Parathyroid adenoma (tissue), 2 donors: ENCODE data around the gene BRD3OS.
A peak's percentile ranks its signal among the peaks of the same experiment; 100 is the strongest.

Experiments
- H2AFZ ChIP-seq: fragments of 300-600 bp; sonication (generic); one replicate; pipeline ENCODE4 v1.7.0; 2017; ENCODE audit warnings: antibody characterized with exemption, mild to moderate bottlenecking
- H3K27ac ChIP-seq: fragments of 300-600 bp; sonication (generic); one replicate; pipeline ENCODE4 v1.7.0; 2017
- H3K27me3 ChIP-seq: fragments of 300-600 bp; sonication (generic); one replicate; pipeline ENCODE4 v1.7.0; 2017; ENCODE audit warnings: low read length; ENCODE audit not compliant: control insufficient read depth, insufficient read depth
- H3K36me3 ChIP-seq: fragments of 300-600 bp; sonication (generic); one replicate; pipeline ENCODE4 v1.7.0; 2017; ENCODE audit warnings: low read length; ENCODE audit not compliant: control insufficient read depth, insufficient read depth
- H3K4me1 ChIP-seq: fragments of 300-600 bp; sonication (generic); one replicate; pipeline ENCODE4 v1.7.0; 2017; ENCODE audit warnings: control low read depth
- H3K4me2 ChIP-seq: fragments of 300-600 bp; sonication (generic); one replicate; pipeline ENCODE4 v1.7.0; 2017; ENCODE audit warnings: low read length
- H3K4me3 ChIP-seq: fragments of 300-600 bp; sonication (generic); one replicate; pipeline ENCODE4 v1.7.0; 2017; ENCODE audit warnings: low read depth, low read length
- H3K79me2 ChIP-seq: fragments of 300-600 bp; sonication (generic); one replicate; pipeline ENCODE4 v1.7.0; 2017; ENCODE audit warnings: control low read depth
- H3K9ac ChIP-seq: fragments of 300-600 bp; sonication (generic); one replicate; pipeline ENCODE4 v1.7.0; 2017; ENCODE audit warnings: mild to moderate bottlenecking
- H3K9me3 ChIP-seq: fragments of 300-600 bp; sonication (generic); one replicate; pipeline ENCODE4 v1.7.0; 2017; ENCODE audit warnings: low read length; ENCODE audit not compliant: control insufficient read depth
- CTCF ChIP-seq: fragments of 300-600 bp; sonication (generic); IDR thresholded peaks from one replicate; pipeline ENCODE4 v1.7.0; 2017; ENCODE audit warnings: antibody characterized with exemption, mild to moderate bottlenecking
- donor health status: primary hyperparathyroidism.

BRD3OS gene

DNA sequence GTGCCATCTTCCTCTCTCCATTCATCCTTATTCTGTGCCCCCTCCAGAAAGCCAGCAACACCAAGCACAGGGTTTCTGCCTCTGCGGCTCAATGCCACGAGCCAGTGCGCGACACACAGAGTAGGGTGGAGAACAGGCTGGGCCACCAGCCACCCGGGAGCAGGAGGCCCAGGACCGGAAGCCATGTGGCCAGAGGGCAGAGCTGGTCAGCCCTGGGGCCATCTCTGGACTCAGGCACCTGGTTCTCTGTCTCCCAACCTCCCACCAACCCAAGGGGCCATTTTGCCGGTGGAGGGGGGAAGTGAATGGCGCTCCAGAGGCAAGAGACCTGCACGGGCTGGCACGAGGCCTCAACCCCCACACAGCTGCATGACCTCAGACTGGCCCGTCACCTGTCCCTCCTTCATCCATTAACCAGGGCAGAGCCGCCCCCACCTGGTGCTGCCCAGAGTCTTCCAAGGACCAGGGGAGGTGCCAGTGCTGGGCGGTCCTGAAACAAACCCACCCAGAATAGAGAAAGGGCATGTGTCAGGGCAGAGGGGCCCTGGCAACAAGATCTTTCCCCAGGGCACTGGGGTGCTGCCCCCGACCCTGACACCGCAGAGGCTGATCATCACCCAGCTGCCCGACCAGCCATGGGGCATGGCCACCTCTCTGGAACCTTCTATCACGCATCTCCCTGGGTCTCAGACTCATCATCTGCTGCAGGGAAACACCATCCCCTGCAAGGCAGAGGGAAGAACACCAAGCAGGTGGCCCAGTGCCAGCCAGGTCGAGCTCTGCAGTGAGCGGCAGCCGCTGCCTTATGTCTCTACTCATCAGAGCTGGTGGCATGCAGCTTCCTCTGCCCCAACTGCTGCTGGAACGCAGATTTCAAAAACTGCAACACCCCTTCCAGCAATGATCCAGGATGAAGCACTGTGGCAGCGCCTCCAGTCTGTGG, 45.1 kb upstream of the BRD3OS start:
- Histone ChIP-seq H3K27me3 (no peaks in the 10 kb centered on the region), H3K4me2 (no peak overlapping the region), H3K79me2 (peaks cover 12% of the 10 kb centered on the region), H3K4me1 (no peaks in the 10 kb centered on the region), H3K27ac (peak overlapping the region; percentile 36), H3K36me3 (no peaks in the 10 kb centered on the region), H2AFZ (no peak overlapping the region), H3K4me3 (no peak overlapping the region), H3K9ac (no peak overlapping the region), H3K9me3 (no peaks in the 10 kb centered on the region)
- no peak for TF ChIP-seq CTCF

- Histone ChIP-seq H3K27me3 (no peaks in the 10 kb centered on the region), H3K4me2 (no peak overlapping the region), H3K4me1 (no peaks in the 10 kb centered on the region), H3K36me3 (no peaks in the 10 kb centered on the region), H2AFZ (no peak overlapping the region), H3K27ac (no peak overlapping the region), H3K4me3 (no peak overlapping the region), H3K9me3 (no peaks in the 10 kb centered on the region), H3K79me2 (peaks cover 8% of the 10 kb centered on the region), H3K9ac (no peak overlapping the region)
- no peak for TF ChIP-seq CTCF
Measured at GRCh38 chr9:133980864-133981588, 44.3 kb upstream of the BRD3OS start.

GRCh38 chr9:133981589-133981957, 43.7 kb upstream of the BRD3OS start:
- Histone ChIP-seq H3K36me3 (no peaks in the 10 kb centered on the region), H3K9ac (no peak overlapping the region), H3K27ac (no peak overlapping the region), H2AFZ (no peak overlapping the region), H3K27me3 (no peaks in the 10 kb centered on the region), H3K4me1 (no peaks in the 10 kb centered on the region), H3K4me2 (no peak overlapping the region), H3K4me3 (no peak overlapping the region), H3K79me2 (peaks cover 6% of the 10 kb centered on the region), H3K9me3 (no peaks in the 10 kb centered on the region)
- TF ChIP-seq CTCF = no peak

GRCh38 chr9:133981958-133982681, 43.2 kb upstream of the BRD3OS start:
- no peaks in the 10 kb centered on the region for H3K27me3 ChIP-seq
- no peak for TF ChIP-seq CTCF
- H3K9me3 ChIP-seq = no peaks in the 10 kb centered on the region
- H2AFZ ChIP-seq = no peak overlapping the region
- no peak overlapping the region for H3K4me3 ChIP-seq
- no peaks in the 10 kb centered on the region for H3K4me1 ChIP-seq
- H3K4me2 ChIP-seq = no peak overlapping the region
- H3K27ac ChIP-seq = no peak overlapping the region
- no peak overlapping the region for H3K9ac ChIP-seq
- H3K36me3 ChIP-seq = no peaks in the 10 kb centered on the region
- peaks cover 2% of the 10 kb centered on the region for H3K79me2 ChIP-seq
